ENCODE results near the gene UGGT1. TPM values are rescaled to one million over a fixed set of nuclear protein-coding genes. Genes with fewer than 3 reads are reported as not detected.

UGGT1 gene
- polyA plus RNA-seq, 1 of the 3 experiments (the other 2 are of a cell fraction), result 20.0 TPM

- TF ChIP-seq PBX3 (IDR thresholded peaks at IDR 0.05) (peak; percentile 40; the same call in 1 of the 2 replicates), EZH2phosphoT487 (IDR thresholded peaks at IDR 0.05; ENCODE audit: borderline replicate concordance, low read depth) (no peak), GABPA (IDR thresholded peaks at IDR 0.05; ENCODE audit: low read depth) (peak; percentile 96), FOXJ3 (CRISPR knock-in tag; IDR thresholded peaks at IDR 0.05) (peak; percentile 52; the same call in 1 of the 2 replicates), NFIC (IDR thresholded peaks at IDR 0.05; ENCODE audit: borderline replicate concordance) (no peak; the same call in 1 of the 2 replicates), SMC3 (IDR thresholded peaks at IDR 0.05; ENCODE audit: low read depth, low read length) (no peak), MAX (IDR thresholded peaks at IDR 0.05; ENCODE audit: low read depth) (peak; percentile 90), MEF2A (IDR thresholded peaks at IDR 0.05; ENCODE audit: borderline replicate concordance, low read depth) (no peak), IRF3 (IDR thresholded peaks at IDR 0.05; ENCODE audit: low read depth, low read length) (no peak), ELF1 (IDR thresholded peaks at IDR 0.05) (peak; percentile 97), EP300 (IDR thresholded peaks at IDR 0.05; ENCODE audit: borderline replicate concordance in 1 of 2, low read depth in 1 of 2, low read length in 1 of 2) (0 out of 4 replicates have a peak, but pooled peaks of 1 of the 2 experiments have one; percentile 18), TCF12 (IDR thresholded peaks at IDR 0.05) (no peak), NRF1 (IDR thresholded peaks at IDR 0.05; ENCODE audit: low read depth, low read length) (peak; percentile 48; the same call in 1 of the 2 replicates)
Observed at GRCh38 chr2:128090945-128091725, at the start of gene UGGT1 (continued).

- Histone ChIP-seq H3K4me2 (no peak overlapping the region), H3K27me3 (ENCODE audit: insufficient read depth) (no peaks in the 10 kb centered on the region), H3K4me1 (ENCODE audit: control insufficient read depth in 1 of 2, insufficient read depth in 2 of 2, low read depth in 1 of 2, low read length in 1 of 2) (no peaks in the 10 kb centered on the region), H3K79me2 (ENCODE audit: insufficient read depth) (no peaks in the 10 kb centered on the region), H3F3A (replicated peaks; ENCODE audit: insufficient read depth) (no peaks in the 10 kb centered on the region), H3K9me2 (no peaks in the 10 kb centered on the region), H2AFZ (ENCODE audit: low read depth) (no peak overlapping the region), H3K9me3 (peaks cover 23% of the 10 kb centered on the region; the same call in 1 of the 2 replicates), H3K27ac (ENCODE audit: low read depth in 2 of 2, low read length in 1 of 2) (no peak overlapping the region), H3K4me3 (ENCODE audit: low read depth in 2 of 2, low read length in 1 of 2) (no peak overlapping the region), H4K20me1 (ENCODE audit: insufficient read depth) (no peaks in the 10 kb centered on the region), H3K36me3 (replicated peaks in 1 of 2; ENCODE audit: control insufficient read depth in 1 of 2, insufficient read depth in 2 of 2, low read length in 1 of 2) (no peaks in the 10 kb centered on the region), H3K9ac (no peak overlapping the region)
- no peak for DNase-seq
- WGBS (ENCODE audit: low lambda C conversion rate), result 35% methylated on average over 3 of the region's 3 CpGs
- CTCF ChIA-PET, result interaction anchor here (1.1 to 2.1 kb wide), 2 partner anchors 11 to 22 kb away, joined by 3 to 4 read pairs; no protein-coding TSS in a partner anchor
- POLR2A ChIA-PET, result no interaction called here
- TF ChIP-seq REST (IDR thresholded peaks at IDR 0.05; ENCODE audit: low read depth, low read length) (no peak), SMC3 (IDR thresholded peaks at IDR 0.05; ENCODE audit: low read depth, low read length) (no peak), CTCF (IDR thresholded peaks at IDR 0.05) (no peak), RFX5 (IDR thresholded peaks at IDR 0.05; ENCODE audit: low read length) (no peak), USF1 (IDR thresholded peaks at IDR 0.05; ENCODE audit: borderline replicate concordance, low read depth) (no peak), USF2 (IDR thresholded peaks at IDR 0.05; ENCODE audit: borderline replicate concordance, low read depth, low read length) (no peak), GATA2 (CRISPR knock-in tag; IDR thresholded peaks at IDR 0.05) (no peak), ELF1 (IDR thresholded peaks at IDR 0.05) (no peak), EZH2phosphoT487 (IDR thresholded peaks at IDR 0.05; ENCODE audit: borderline replicate concordance, low read depth) (no peak), TEAD4 (IDR thresholded peaks at IDR 0.05; ENCODE audit: borderline replicate concordance, insufficient read depth) (no peak)
Observed at GRCh38 chr2:128041561-128041960, 49.4 kb upstream of the UGGT1 start.
